ENCODE measurements around the gene CPED1.

CPED1 gene

DNA sequence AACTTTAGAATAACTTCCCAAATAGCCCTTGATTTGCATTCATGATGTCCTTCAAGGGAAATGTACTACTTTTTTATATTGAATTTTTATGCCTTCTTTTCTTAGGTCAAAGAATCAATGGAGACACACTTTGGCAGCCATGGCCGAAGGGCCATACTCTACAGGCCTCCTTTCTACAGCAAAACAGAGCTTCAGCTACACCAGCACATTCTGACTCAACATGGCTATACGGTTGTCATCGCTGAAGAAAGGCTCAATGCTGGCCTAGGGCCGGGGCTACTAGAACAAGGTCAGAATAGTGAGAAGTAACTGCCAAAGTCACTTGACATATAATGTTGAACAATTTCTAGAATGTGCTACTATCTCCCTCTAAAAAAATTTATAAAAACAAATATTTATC is 27.0 kb downstream of the CPED1 start:
- CTCF ChIA-PET, result interaction anchor here (1.4 to 2.1 kb wide), 2 partner anchors 12 to 14 kb away, joined by 3 to 4 read pairs; no protein-coding TSS in a partner anchor
- POLR2A ChIA-PET, result no interaction called here
- 100% methylated on average over 1 of the region's 4 CpGs for WGBS (ENCODE audit: insufficient coverage)
- Histone ChIP-seq H3K36me3 (ENCODE audit: control insufficient read depth in 4 of 4, insufficient read depth in 4 of 4, low read length in 3 of 4) (peaks cover 0 to 10% (median 2%) of the 10 kb centered on the region in 4 experiments), H3K4me1 (ENCODE audit: control extremely low read depth in 1 of 4, control insufficient read depth in 4 of 4, insufficient read depth in 4 of 4, low read length in 3 of 4) (no peaks in the 10 kb centered on the region), H3K27ac (ENCODE audit: insufficient read depth in 1 of 2, low read depth in 1 of 2, low read length in 2 of 2, poor library complexity in 1 of 2, severe bottlenecking in 2 of 2) (no peak overlapping the region), H3K4me3 (ENCODE audit: control insufficient read depth in 1 of 7, extremely low read depth in 1 of 7, insufficient read depth in 4 of 7, low read depth in 2 of 7, low read length in 6 of 7) (no peak overlapping the region), H3K9me3 (ENCODE audit: control extremely low read depth in 1 of 5, control insufficient read depth in 4 of 5, insufficient read depth in 2 of 5, low read depth in 1 of 5, low read length in 4 of 5) (no peaks in the 10 kb centered on the region), H3K27me3 (replicated peaks in 2 of 5; ENCODE audit: control insufficient read depth in 4 of 5, insufficient read depth in 5 of 5, low read length in 4 of 5) (no peaks in the 10 kb centered on the region)
- no peak for DNase-seq

GRCh38 chr7:121016966-121017365 is 28.5 kb downstream of the CPED1 start:
- H3K4me3 ChIP-seq (ENCODE audit: control insufficient read depth in 1 of 7, extremely low read depth in 1 of 7, insufficient read depth in 4 of 7, low read depth in 2 of 7, low read length in 6 of 7), result no peak overlapping the region
- no peaks in the 10 kb centered on the region for H3K27me3 ChIP-seq (replicated peaks in 2 of 5; ENCODE audit: control insufficient read depth in 4 of 5, insufficient read depth in 5 of 5, low read length in 4 of 5)
- no peaks in the 10 kb centered on the region for H3K4me1 ChIP-seq (ENCODE audit: control extremely low read depth in 1 of 4, control insufficient read depth in 4 of 4, insufficient read depth in 4 of 4, low read length in 3 of 4)
- H3K27ac ChIP-seq (ENCODE audit: insufficient read depth in 1 of 2, low read depth in 1 of 2, low read length in 2 of 2, poor library complexity in 1 of 2, severe bottlenecking in 2 of 2), result no peak overlapping the region
- 100% methylated on average over 2 of the region's 2 CpGs for WGBS (ENCODE audit: insufficient coverage)
- POLR2A ChIA-PET, result no interaction called here
- CTCF ChIA-PET, result interaction anchor here (0.9 to 1.4 kb wide), 3 partner anchors 8 to 19 kb away, joined by 3 to 5 read pairs (median 3); no protein-coding TSS in a partner anchor
- no peak for DNase-seq
- no peaks in the 10 kb centered on the region for H3K9me3 ChIP-seq (ENCODE audit: control extremely low read depth in 1 of 5, control insufficient read depth in 4 of 5, insufficient read depth in 2 of 5, low read depth in 1 of 5, low read length in 4 of 5)
- peaks cover 0 to 10% (median 2%) of the 10 kb centered on the region in 4 experiments for H3K36me3 ChIP-seq (ENCODE audit: control insufficient read depth in 4 of 4, insufficient read depth in 4 of 4, low read length in 3 of 4)

DNA sequence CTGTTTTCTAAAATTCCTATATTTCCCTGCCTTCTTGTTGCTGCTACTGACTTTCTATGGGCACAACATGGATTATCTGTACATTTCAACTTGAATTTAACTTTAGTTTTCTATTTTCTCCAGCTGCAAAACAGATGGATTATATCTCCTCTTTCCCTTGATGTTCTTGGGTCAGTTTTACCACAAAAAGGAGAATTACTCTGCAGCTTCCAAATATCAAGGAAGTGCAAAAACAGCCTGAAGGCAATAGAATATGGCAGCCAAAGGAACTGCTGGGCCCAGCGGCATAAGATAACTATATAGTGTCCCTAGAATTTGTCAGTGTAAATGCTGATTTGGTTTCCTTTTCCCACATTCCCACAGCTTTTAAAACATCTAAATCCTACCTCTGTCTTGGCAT is 29.1 kb downstream of the CPED1 start:
- Histone ChIP-seq H3K4me1 (ENCODE audit: control extremely low read depth in 1 of 4, control insufficient read depth in 4 of 4, insufficient read depth in 4 of 4, low read length in 3 of 4) (no peaks in the 10 kb centered on the region), H3K27ac (ENCODE audit: insufficient read depth in 1 of 2, low read depth in 1 of 2, low read length in 2 of 2, poor library complexity in 1 of 2, severe bottlenecking in 2 of 2) (no peak overlapping the region), H3K27me3 (replicated peaks in 2 of 5; ENCODE audit: control insufficient read depth in 4 of 5, insufficient read depth in 5 of 5, low read length in 4 of 5) (no peaks in the 10 kb centered on the region), H3K36me3 (ENCODE audit: control insufficient read depth in 4 of 4, insufficient read depth in 4 of 4, low read length in 3 of 4) (peaks cover 0 to 10% (median 2%) of the 10 kb centered on the region in 4 experiments), H3K9me3 (ENCODE audit: control extremely low read depth in 1 of 5, control insufficient read depth in 4 of 5, insufficient read depth in 2 of 5, low read depth in 1 of 5, low read length in 4 of 5) (no peaks in the 10 kb centered on the region), H3K4me3 (ENCODE audit: control insufficient read depth in 1 of 7, extremely low read depth in 1 of 7, insufficient read depth in 4 of 7, low read depth in 2 of 7, low read length in 6 of 7) (no peak overlapping the region)
- no CpG with 5 or more reads among the region's 1 CpG for WGBS (ENCODE audit: insufficient coverage)
- ChIA-PET CTCF (interaction anchor here (1.4 kb wide), 1 partner anchor 9 kb away, joined by 3 read pairs; no protein-coding TSS in a partner anchor), POLR2A (no interaction called here)
- DNase-seq, result no peak

- POLR2A ChIA-PET, result no interaction called here
Measured at GRCh38 chr7:121019018-121019417, 30.5 kb downstream of the CPED1 start.

GRCh38 chr7:121020249-121020988 is 31.9 kb downstream of the CPED1 start:
- ChIA-PET CTCF (interaction anchor here (1.1 to 1.4 kb wide), 2 partner anchors 14 to 73 kb away, joined by 3 to 4 read pairs; no protein-coding TSS in a partner anchor), POLR2A (no interaction called here)
- Histone ChIP-seq H3K27me3 (replicated peaks in 2 of 5; ENCODE audit: control insufficient read depth in 4 of 5, insufficient read depth in 5 of 5, low read length in 4 of 5) (no peaks in the 10 kb centered on the region), H3K27ac (ENCODE audit: insufficient read depth in 1 of 2, low read depth in 1 of 2, low read length in 2 of 2, poor library complexity in 1 of 2, severe bottlenecking in 2 of 2) (no peak overlapping the region), H3K36me3 (ENCODE audit: control insufficient read depth in 4 of 4, insufficient read depth in 4 of 4, low read length in 3 of 4) (peaks cover 0 to 10% (median 2%) of the 10 kb centered on the region in 4 experiments), H3K4me3 (ENCODE audit: control insufficient read depth in 1 of 7, extremely low read depth in 1 of 7, insufficient read depth in 4 of 7, low read depth in 2 of 7, low read length in 6 of 7) (no peak overlapping the region), H3K9me3 (ENCODE audit: control extremely low read depth in 1 of 5, control insufficient read depth in 4 of 5, insufficient read depth in 2 of 5, low read depth in 1 of 5, low read length in 4 of 5) (no peaks in the 10 kb centered on the region), H3K4me1 (ENCODE audit: control extremely low read depth in 1 of 4, control insufficient read depth in 4 of 4, insufficient read depth in 4 of 4, low read length in 3 of 4) (no peaks in the 10 kb centered on the region)
- WGBS (ENCODE audit: insufficient coverage), result no CpG with 5 or more reads among the region's 1 CpG
- no peak for DNase-seq

More at GRCh38 chr7:121019018-121019417, 30.5 kb downstream of the CPED1 start:
- Histone ChIP-seq H3K9me3 (ENCODE audit: control extremely low read depth in 1 of 5, control insufficient read depth in 4 of 5, insufficient read depth in 2 of 5, low read depth in 1 of 5, low read length in 4 of 5) (no peaks in the 10 kb centered on the region), H3K4me3 (ENCODE audit: control insufficient read depth in 1 of 7, extremely low read depth in 1 of 7, insufficient read depth in 4 of 7, low read depth in 2 of 7, low read length in 6 of 7) (no peak overlapping the region), H3K4me1 (ENCODE audit: control extremely low read depth in 1 of 4, control insufficient read depth in 4 of 4, insufficient read depth in 4 of 4, low read length in 3 of 4) (no peaks in the 10 kb centered on the region), H3K36me3 (ENCODE audit: control insufficient read depth in 4 of 4, insufficient read depth in 4 of 4, low read length in 3 of 4) (peaks cover 0 to 10% (median 2%) of the 10 kb centered on the region in 4 experiments), H3K27ac (ENCODE audit: insufficient read depth in 1 of 2, low read depth in 1 of 2, low read length in 2 of 2, poor library complexity in 1 of 2, severe bottlenecking in 2 of 2) (no peak overlapping the region), H3K27me3 (replicated peaks in 2 of 5; ENCODE audit: control insufficient read depth in 4 of 5, insufficient read depth in 5 of 5, low read length in 4 of 5) (no peaks in the 10 kb centered on the region)
- 100% methylated on average over 1 of the region's 2 CpGs for WGBS (ENCODE audit: insufficient coverage)
- no peak for DNase-seq
- CTCF ChIA-PET, result no interaction called here

DNA sequence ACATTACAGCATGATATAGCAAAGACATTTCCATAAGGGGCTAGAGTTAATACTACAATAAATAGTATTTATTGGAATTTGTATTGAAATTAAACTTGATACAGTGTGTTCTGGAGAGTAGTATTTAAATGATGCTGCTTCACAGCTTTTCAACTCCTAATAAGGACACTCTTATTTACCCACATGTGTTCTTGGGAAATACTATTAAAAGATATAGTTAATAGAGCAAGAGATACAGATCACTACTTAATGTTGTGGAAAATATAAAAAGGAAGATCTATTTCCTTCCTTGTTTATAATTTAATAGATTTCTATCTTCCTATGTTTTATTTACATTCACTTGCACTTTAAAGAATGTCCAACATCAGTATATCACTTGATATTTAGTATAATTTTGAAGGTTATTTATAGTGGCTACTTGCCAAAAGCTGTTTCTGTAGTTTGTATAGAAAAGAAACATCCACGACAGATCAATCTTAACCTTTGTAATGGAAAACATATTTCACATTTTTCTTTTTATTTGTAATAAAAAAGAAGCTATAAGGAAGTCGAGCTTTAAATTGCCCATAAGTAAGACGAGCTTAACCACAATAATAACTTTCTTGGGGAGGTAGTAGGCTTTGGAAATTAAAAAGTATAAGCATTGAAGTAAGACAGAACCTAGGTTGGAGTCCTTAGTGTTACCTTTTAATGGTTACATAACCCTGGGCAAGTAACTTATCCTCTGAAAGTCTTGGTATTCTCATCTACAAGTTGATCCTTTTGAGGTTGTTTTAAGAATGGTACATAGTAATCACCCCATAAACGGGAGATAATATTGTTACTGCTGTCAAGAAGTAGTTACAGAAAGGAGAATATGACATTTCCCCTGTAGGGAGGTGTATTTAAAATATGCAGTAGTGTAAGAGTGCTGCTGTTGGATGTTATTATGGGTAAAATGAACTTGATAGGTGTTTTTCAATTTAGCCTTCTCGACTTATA is 32.8 kb downstream of the CPED1 start:
- H3K4me3 ChIP-seq (ENCODE audit: control insufficient read depth in 1 of 7, extremely low read depth in 1 of 7, insufficient read depth in 4 of 7, low read depth in 2 of 7, low read length in 6 of 7), result no peak overlapping the region
- no peaks in the 10 kb centered on the region for H3K4me1 ChIP-seq (ENCODE audit: control extremely low read depth in 1 of 4, control insufficient read depth in 4 of 4, insufficient read depth in 4 of 4, low read length in 3 of 4)
- peaks cover 0 to 7% (median 0%) of the 10 kb centered on the region in 5 experiments for H3K9me3 ChIP-seq (ENCODE audit: control extremely low read depth in 1 of 5, control insufficient read depth in 4 of 5, insufficient read depth in 2 of 5, low read depth in 1 of 5, low read length in 4 of 5)
- CTCF ChIA-PET, result interaction anchor here (1.1 to 1.4 kb wide), 2 partner anchors 15 to 72 kb away, joined by 3 to 4 read pairs; no protein-coding TSS in a partner anchor
- DNase-seq, result no peak
- H3K27me3 ChIP-seq (replicated peaks in 2 of 5; ENCODE audit: control insufficient read depth in 4 of 5, insufficient read depth in 5 of 5, low read length in 4 of 5), result no peaks in the 10 kb centered on the region
- POLR2A ChIA-PET, result no interaction called here
- peaks cover 0 to 11% (median 4%) of the 10 kb centered on the region in 4 experiments for H3K36me3 ChIP-seq (ENCODE audit: control insufficient read depth in 4 of 4, insufficient read depth in 4 of 4, low read length in 3 of 4)
- WGBS (ENCODE audit: insufficient coverage), result 100% methylated on average over 2 of the region's 5 CpGs
- no peak overlapping the region for H3K27ac ChIP-seq (ENCODE audit: insufficient read depth in 1 of 2, low read depth in 1 of 2, low read length in 2 of 2, poor library complexity in 1 of 2, severe bottlenecking in 2 of 2)
